Brain pericyte (primary cell): ENCODE measurements around the gene PUSL1.

ENCODE experiments used
- DNase-seq: peaks from one replicate; pipeline ENCODE4 v3.0.0-alpha.2; 2012; ENCODE audit warnings: low read depth, low spot score

The PUSL1 gene

DNA sequence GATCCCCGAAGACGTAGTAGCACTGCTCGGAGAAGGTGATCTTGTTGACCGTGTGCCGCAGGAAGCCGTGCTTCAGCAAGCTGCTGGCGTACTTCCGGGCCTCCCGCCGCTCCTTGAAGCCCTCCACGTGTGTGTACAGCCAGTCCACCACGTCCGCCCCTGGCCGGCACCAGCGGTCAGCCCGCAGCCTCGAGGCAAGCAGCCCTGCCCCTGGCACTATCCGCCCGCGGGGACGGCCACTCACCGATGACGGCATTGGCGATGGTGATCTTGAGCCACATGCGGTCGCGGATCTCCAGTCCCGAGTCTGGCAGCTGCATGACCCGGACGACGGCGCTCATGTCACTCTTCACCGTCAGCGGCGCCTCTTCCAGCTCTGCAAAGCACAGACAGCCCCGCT lies 29.9 kb downstream of the PUSL1 start:
- no peak for DNase-seq

DNA sequence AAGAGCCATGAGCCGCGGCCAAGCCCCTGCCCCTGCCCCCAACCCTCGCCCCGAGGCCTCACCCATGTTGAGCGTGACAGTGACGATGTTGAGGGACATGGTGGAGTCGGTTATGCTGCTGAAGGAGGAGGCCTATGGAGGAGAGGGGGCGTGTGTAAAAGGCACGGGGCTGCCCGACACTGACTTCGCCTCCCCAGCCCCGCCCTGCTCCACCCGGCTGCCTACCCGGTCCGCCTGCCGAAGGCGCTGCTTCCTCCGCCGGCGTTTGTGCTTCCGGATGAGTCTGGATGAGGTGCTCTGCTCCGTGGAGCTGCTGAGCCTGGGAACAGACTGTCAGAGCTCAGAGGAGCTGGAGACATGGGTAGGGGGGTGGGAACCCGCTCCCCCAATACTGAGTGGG lies 31.8 kb downstream of the PUSL1 start:
- no peak for DNase-seq

DNA sequence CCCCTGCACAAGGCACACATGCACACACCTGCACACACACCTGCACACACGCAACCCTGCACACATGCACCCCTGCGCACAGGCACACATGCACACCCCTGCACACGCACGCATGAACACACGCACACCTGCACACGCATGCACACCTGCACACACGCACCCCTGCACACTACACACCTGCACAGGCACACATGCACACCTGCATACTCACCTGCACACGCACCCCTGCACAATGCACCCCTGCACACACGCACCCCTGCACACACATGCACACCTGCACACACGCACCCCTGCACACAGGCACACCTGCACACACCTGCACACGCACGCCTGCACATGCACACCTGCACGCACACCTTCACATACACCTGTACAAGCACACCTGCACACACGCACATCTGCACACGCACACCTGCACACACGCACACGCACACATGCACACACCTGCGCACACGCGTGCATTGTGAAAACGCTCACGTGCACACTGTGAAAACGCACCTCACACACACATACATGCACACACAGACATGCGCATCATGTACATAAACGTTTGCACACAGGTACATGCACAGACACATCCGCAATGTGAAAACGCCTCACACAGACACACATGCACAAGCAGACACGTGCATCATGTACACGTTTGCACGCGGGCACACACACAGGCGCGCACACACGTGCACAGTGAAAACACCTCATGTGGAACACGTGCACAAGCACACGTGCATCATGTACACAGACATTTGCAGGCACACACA lies 32.6 kb downstream of the PUSL1 start:
- DNase-seq, result no peak

- DNase-seq, result no peak
Observed at GRCh38 chr1:1341549-1342021, 33.2 kb downstream of the PUSL1 start.

DNA sequence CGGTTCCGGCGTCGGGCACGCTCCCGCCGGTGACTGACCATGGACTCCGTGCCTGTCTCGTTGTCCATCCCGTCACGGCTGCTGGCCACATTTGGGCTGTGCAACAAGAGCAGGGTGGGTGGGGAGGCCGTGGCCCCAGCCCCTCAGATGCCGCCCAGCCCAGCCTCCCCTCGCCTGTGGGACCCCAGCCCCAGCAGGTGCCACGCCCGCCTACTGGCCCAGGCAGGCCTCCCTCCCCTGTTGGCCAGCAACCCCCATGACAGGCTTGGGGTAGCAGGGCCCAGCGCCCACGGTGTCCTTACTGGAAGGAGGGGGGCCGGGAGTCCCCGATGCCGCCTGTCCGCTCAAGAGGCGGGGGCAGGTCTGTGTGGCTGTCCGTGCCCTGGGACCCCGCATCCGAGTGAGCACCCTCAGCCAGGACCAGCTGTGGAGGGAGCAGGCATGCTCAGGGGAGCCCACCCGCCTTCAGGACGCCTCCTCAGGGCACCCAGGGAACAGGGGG lies 33.7 kb downstream of the PUSL1 start:
- no peak for DNase-seq

- no peak for DNase-seq
Observed at GRCh38 chr1:1342584-1343115, 34.3 kb downstream of the PUSL1 start.

DNA sequence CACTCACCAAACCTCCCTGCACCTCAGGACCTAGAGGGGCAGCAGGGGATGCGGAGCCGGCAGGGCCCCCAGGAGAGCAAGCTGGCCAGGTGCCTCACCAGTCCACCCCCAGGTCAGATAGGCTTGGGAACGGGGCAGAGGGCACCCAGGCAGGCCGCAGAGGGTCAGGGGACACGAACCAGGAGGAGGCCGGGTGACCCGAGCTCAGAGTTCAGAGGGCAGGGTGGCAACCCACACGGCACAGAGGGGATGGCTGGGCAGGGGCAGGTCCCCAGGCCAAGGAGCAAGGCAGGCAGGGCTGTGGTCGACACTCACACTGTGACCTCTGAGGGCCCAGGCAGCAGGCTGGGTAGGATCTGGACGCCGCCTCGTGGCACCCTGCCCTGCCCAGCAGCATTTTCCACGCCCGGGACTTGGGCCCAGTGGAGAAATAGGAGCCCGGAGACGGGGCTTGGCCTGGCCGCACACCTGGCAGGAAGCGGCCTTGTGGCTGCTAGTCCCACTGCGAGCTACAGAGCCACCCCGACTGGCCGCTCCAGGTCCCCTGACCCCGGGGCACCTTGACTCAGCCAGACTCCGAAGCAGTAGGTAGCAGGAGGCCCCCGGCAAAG lies 35.5 kb downstream of the PUSL1 start:
- DNase-seq, result no peak

DNA sequence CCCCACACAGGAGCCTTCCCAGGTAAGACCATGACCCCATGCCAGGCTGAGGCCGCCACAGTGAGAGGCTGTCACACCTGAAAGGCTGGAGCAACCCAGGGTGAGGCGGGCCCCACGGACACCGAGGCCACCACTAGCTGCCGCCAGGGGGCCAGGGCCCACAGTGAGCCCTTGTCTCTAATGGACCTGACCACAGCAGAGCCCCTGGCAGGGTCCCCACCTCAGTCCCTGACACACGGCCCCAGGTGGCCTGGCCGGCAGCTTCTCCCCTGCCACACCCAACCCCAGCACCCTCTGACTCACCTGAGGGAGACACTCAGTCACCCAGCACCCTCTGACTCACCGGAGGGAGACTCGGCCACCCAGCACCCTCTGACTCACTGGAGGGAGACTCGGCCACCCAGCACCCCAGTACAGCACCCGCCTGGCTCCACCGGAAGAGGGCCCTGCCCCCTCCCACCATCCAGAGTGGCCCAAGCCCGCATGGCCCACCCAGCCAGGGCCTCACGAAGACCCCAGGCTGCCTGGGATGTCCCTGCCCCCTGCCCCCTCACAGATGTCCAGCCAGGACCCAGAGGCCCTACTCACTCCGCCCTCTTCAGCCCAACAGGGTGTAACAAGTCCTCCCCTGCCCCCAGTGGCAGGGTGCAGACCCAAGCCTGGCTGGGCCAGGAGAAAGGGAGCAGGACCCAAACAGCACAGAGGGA lies 36.4 kb downstream of the PUSL1 start:
- DNase-seq, result no peak

GRCh38 chr1:1345384-1345783 lies 37.0 kb downstream of the PUSL1 start:
- DNase-seq, result no peak

DNA sequence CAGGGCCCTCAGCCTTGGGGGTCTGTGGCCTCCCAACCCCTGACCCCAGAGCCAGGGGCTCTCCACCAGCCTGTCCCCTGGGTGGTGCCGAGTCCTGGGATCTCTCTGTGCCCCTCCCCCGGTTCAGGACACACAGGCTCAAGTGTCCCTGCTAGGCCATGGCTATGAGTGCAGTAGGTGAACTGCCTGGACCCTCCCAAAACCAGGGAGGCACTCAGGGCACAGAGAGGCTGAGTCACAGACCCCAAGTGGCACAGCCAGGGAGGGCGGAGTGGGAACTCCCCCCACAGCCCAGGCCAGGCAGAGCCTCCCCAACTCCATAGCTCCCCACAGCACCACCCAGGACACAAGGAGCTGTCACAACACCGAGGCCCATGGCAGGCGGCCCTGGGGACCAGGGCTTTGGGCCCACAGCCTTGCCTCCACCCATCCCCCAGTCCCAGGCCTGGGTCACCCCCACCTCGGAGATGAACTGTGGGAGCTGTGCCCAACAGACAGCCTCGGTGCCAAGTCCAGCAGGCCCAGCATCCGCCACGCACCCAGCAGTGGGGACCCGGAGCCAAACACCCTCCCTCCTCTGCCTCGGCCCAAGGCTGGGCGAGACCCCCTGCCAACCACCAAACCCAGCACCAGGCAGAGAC lies 37.6 kb downstream of the PUSL1 start:
- DNase-seq, result no peak

DNA sequence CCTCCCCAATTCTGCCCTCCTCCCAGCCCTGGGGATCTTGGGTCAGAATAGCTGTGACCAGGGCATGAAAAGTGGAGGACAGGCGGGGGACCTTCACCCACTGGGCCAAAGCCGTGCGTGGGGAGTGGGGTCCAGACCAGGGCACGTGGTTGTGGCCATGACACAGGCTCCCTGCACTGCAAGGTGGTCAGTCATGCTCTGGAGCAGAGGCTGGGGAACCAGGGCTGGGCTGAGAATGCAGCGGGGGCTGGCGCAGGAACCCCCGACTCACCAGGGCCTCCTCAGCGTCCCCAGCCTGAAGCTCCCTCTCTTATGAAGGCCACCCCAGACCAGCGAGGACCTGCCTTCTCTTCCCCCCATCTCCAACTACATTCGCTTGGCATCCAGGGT lies 38.1 kb downstream of the PUSL1 start:
- no peak for DNase-seq

DNA sequence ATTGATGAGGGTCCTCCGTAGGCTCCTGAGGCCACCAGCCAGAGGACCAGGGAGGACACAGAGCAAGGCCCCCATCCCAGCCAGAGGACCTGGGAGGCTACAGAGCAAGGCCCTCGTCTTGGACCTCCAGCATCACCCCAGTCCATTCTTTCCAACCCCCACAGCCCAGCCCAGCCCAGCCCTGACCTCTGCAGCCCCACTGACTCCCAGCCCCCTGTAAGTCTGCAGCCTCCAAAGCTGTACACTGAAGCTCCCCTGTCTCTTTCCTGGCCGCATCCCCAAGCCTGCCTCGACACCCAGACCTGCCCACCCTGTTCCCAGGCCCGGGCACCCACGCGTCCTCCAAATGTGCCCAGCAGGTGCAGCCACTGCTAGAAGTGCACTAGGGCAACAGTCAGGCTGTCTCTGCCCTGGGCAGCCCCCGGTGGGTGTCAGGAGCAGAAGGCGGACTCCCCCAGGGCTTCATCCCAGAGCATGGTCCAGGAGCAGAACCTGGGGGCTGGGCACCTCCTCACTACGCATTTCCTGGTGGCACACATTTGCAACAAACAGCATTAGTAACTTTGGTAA lies 38.7 kb downstream of the PUSL1 start:
- DNase-seq, result no peak

GRCh38 chr1:1347663-1348419 lies 39.4 kb downstream of the PUSL1 start:
- DNase-seq, result no peak

DNA sequence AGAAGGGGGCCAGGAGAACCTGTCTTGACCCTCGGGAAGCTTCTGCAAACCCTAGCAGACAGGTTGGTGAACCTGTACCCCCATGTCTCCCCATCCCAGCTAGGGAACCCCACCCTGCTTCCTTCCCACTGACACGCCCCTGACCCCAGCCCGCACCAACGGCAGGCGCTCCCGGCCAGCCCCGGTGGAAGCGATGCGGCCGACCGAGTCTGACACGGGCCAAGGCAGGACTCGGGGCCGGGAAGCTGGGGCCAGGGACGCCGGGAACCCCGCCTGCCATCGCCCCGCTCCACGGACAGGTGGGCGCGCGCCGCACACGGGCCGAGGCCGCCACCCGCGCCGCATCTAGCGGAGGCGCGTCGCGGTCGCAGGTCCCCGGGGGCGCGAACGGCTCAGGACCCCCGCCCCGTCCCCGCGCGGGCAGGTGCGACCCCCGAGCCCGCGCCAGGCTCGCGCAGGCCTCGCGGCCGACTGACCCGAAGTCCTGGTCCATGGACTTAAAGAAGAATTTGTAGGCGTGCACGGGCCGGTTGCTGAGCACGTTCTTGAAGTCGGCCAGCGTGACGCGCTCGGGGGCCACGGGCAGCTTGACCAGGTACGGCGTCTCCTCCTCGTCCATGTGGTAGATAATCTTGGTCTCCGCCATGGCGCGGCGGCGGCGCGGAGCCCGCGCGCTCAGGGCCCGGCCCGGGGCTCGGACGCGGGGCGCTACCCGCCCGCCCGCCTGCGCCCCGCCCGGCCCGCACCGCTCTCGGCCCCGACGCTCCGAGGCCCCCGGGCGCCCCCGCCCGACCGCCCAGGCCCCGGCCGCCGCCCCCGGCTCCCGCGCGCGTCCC lies 40.2 kb downstream of the PUSL1 start:
- DNase-seq, result no peak

GRCh38 chr1:1349256-1350012 lies 41.0 kb downstream of the PUSL1 start, which contains the start of gene DVL1:
Gene DVL1 (minus strand): TSS chr1:1349418. CDS start chr1:1349065, 353 bp downstream.
- no peak for DNase-seq

GRCh38 chr1:1351511-1352427 lies 43.4 kb downstream of the PUSL1 start:
- DNase-seq, result no peak

GRCh38 chr1:1352786-1353388 lies 44.5 kb downstream of the PUSL1 start:
- DNase-seq, result no peak
